ENCODE measurements around the gene TMED4. TPM values are rescaled to one million over a fixed set of nuclear protein-coding genes. Genes with fewer than 3 reads are reported as not detected.

TMED4 gene
- total RNA-seq: 61.6 TPM

DNA sequence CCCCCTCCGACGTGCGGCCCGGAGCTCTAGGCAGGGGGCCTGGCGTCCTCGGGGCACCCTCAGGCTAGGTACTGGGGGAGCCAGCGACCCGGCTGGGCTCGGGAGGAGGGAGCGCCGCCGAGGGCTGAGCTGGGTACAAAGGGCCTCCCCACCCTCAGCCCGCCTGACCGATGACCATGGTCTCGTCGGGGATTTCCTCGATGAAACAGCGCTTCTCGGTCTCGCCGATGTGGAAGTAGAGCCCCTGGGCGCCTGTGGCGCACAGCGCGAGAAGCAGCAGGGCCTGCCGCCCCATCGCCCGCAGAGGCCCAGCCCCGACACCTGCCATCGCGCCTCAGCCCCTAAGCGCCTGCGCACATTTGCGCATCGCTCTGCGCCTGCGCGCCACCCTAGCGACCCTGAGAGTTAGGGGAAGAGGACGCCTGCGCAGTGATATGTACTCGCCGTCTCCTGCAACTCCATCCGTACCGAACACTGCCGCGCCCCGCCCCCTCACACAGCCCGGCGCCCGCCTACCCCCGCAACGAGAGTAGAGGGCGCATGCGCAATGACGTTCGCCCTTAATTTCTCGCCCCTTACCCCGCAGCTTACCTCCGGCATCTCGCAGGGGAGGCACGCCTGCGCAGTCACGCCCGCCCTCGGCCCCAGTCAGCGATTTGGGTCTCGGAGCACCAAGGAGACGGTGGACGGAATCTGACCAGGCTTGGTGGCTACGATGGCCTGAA, at the start of gene TMED4:
TSS of gene TMED4 (minus strand) at position 353 of the 725 bp plus-strand sequence. CDS start at position 328, 25 bp downstream.

DNA sequence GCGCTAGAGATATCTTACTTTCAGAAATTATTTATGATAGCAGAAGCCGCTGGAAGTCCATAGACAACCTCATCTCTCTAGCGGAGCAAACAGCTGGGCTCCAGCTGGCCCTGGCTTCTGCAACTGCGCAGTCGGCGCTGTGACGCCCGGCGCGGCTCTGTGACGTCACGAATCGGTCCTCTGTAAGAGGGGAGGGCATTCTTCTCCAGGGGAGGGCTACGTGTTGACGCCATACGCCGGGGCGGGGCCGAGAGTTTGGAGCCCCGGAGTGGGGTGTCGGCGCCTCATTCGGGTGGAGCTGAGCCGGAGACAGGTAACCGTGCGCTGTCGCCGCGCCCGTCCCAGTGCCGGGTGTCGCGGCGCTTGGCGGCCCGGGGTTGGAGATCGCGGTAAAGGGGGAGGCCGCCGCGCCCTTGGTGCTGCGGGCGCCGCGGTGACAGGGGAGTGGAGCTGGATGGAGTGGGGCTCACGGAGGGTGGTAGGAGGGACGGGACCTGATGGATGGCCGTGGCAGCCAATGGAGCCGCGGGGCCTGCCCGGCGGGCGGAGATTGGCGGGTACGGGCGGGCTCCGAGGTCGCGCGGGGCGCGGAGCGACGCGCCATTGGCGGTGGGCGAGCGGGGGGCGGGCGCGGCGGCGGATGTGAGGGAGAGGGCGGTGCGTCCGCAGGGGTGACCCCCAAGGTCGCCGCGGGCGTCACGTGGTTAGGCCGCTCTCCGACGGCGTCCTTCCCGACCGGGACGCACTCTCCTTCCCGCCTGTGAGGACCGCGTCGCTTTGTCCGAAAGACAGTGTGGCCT, 24.5 kb upstream of the TMED4 start, which contains the start of gene OGDH:
TSS of gene OGDH (plus strand) at position 287 of the 800 bp plus-strand sequence. CDS start 17,717 bp downstream, outside the sequence.

DNA sequence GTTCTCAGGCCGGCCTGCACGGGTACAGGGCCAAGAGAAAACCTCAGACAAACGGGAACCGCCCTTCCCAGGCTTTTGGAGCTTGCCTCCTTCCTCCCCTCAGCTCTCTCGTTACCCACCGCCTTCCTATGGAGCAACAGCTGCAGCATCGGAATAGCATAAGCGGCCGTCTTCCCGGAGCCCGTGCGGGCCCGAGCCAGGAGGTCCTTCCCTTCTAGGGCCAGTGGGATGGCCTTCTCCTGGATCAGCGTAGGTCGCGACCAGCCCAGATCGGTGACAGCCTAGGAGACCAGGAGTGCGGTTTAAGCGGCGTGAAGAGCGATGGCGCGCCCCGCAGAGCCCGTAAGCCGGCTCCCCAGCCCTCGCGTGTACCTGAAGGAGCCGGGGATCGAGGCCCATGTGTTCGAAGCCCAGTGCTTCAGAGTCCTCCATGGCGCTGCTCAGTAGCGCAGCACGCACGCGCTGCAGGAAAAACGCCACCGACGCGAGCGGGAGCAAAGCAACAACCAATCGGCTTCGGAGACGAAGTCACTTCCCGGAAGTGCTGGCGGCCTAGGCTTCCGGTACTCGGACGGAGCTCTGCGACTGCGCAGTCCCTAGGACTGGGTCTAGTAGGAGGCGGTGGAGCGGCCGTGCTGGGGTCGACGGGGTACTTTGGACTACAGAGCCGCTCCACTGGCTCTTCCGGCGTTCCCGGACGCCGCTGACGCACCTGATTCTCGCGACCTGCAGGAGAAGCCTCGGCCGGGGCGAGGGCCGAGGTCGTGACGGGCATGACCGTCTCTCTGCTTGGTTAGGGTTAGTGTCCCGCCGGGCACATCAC, 8.4 kb downstream of the TMED4 start, which contains the start of gene DDX56:
TSS of gene DDX56 (minus strand) at position 445 of the 823 bp plus-strand sequence. CDS start at position 432, 13 bp downstream.

DNA sequence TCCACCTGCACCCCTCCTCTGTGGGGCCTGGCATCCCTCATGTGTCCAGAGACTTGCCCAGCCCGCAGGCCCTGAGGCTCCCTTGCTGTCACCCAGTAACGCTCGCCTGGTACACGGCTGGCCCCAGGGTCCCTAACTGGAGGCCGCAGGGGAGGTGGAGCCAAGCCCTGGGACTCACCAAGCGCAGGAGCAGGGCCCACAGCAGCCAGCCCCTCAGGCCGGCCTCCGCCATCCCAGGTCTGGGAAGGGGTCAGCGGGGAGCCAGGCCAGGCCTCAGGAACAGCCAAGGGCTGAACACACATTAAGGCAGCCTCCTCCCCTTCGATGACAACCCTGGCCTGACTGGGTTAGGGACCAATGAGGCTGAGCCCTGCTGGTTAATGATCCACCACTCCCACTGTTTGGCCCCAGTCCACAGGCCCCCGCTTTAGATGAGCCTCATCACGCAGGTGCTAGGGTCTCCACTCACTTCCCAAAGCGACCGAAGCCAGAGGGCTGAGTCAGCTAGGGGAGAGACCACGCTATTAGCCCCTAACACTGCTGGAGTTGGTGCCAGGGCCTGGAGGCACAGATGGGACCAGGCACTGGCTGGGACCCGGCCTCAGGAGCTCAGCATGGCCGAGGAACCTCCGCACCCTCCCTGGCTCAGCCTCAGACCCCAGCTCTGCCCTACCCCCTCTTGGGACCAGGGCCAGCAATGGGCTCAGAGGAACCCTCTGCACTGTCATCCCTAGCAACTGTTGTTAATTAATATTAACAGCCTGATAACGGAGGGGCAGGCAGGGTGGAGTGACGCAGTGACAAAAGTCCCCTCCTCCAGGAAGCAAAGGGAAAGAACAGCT, 40.8 kb downstream of the TMED4 start, which contains the start of gene NPC1L1:
TSS of gene NPC1L1 (minus strand) at position 303 of the 842 bp plus-strand sequence. CDS start at position 232, 71 bp downstream.

Other genes starting within 250 kb of the TMED4 start
- 97.8 TPM for gene NUDCD3, start 91.6 kb downstream of the TMED4 start, total RNA-seq
- not detected for gene NPC1L1, start 40.9 kb downstream of the TMED4 start, total RNA-seq
- gene DDX56, start 8.3 kb downstream of the TMED4 start, total RNA-seq: 39.7 TPM
- gene OGDH, start 24.4 kb upstream of the TMED4 start, total RNA-seq: 60.9 TPM
- 20.3 TPM for gene ZMIZ2, start 166.6 kb upstream of the TMED4 start, total RNA-seq
- 674 TPM for gene PPIA, start 214.4 kb upstream of the TMED4 start, total RNA-seq